OCI-LY1 (cell line): Measurements from ENCODE around the gene TRPV4.
A peak's percentile ranks its signal among the peaks of the same experiment; 100 is the strongest.

Source experiments
- H2AFZ ChIP-seq: fragments of 200-600 bp; sonication (generic), shearing (Covaris generic); 2 replicates; pipeline ENCODE4 v1.6.0; 2014; ENCODE audit warnings: antibody characterized with exemption, mild to moderate bottlenecking, low read length
- H3F3A ChIP-seq: fragments of 200-600 bp; sonication (generic), shearing (Covaris generic); 2 replicates; pipeline ENCODE4 v1.6.0; 2014; ENCODE audit warnings: mild to moderate bottlenecking, antibody characterized with exemption, low read length, moderate library complexity; ENCODE audit not compliant: insufficient read depth
- H3K27ac ChIP-seq: fragments of 200-600 bp; sonication (generic); 2 replicates; pipeline ENCODE4 v1.5.1; 2014; ENCODE audit warnings: low read length, mixed run types, mild to moderate bottlenecking, low read depth; ENCODE audit not compliant: poor library complexity, severe bottlenecking
- H3K27me3 ChIP-seq: fragments of 200-600 bp; sonication (generic); 2 replicates; pipeline ENCODE4 v1.6.0; 2014; ENCODE audit warnings: antibody characterized with exemption, mild to moderate bottlenecking, low read length, moderate library complexity; ENCODE audit not compliant: insufficient read depth
- H3K36me3 ChIP-seq: fragments of 200-600 bp; sonication (generic); 2 replicates; pipeline ENCODE4 v1.6.1; 2014; ENCODE audit warnings: mild to moderate bottlenecking, antibody characterized with exemption, low read length, moderate library complexity, mixed read lengths; ENCODE audit not compliant: insufficient read depth
- H3K4me1 ChIP-seq: fragments of 200-600 bp; sonication (generic); 2 replicates; pipeline ENCODE4 v1.5.1; 2014; ENCODE audit warnings: mild to moderate bottlenecking, low read length, moderate library complexity; ENCODE audit not compliant: insufficient read depth, severe bottlenecking
- H3K4me2 ChIP-seq: fragments of 200-600 bp; sonication (generic), shearing (Covaris generic); 2 replicates; pipeline ENCODE4 v1.6.1; 2014; ENCODE audit warnings: low read length
- H3K4me3 ChIP-seq: fragments of 200-600 bp; sonication (generic); 2 replicates; pipeline ENCODE4 v1.5.1; 2014; ENCODE audit warnings: low read length, low read depth, mild to moderate bottlenecking, mixed read lengths; ENCODE audit not compliant: poor library complexity, severe bottlenecking
- H3K79me2 ChIP-seq: fragments of 200-600 bp; shearing (Covaris generic); 2 replicates; pipeline ENCODE4 v1.6.1; 2016; ENCODE audit warnings: mixed run types, low read length, mixed read lengths; ENCODE audit not compliant: insufficient read depth
- H3K9ac ChIP-seq: fragments of 200-600 bp; sonication (generic), shearing (Covaris generic); 2 replicates; pipeline ENCODE4 v1.6.1; 2014; ENCODE audit warnings: mild to moderate bottlenecking, low read length, mixed read lengths
- H3K9me2 ChIP-seq: fragments of 200-600 bp; sonication (generic), shearing (Covaris generic); 2 replicates; pipeline ENCODE4 v1.6.1; 2014; ENCODE audit warnings: low read depth, mild to moderate bottlenecking, low read length, mixed read lengths
- H3K9me3 ChIP-seq: fragments of 200-600 bp; shearing (Covaris generic); 2 replicates; pipeline ENCODE4 v1.6.1; 2014; ENCODE audit warnings: low read length, mixed read lengths
- H4K20me1 ChIP-seq: fragments of 200-600 bp; sonication (generic), shearing (Covaris generic); 2 replicates; pipeline ENCODE4 v1.6.0; 2016; ENCODE audit warnings: mild to moderate bottlenecking, low read length; ENCODE audit not compliant: insufficient read depth
- EZH2 ChIP-seq: fragments of 200-600 bp; sonication (generic), shearing (Covaris generic); IDR thresholded peaks from 2 replicates; pipeline ENCODE4 v1.8.0; 2017; ENCODE audit warnings: borderline replicate concordance, mixed run types, mild to moderate bottlenecking, antibody characterized with exemption, low read length, moderate library complexity, mixed read lengths
- TF ChIP-seq, protein P1 (sequence below): fragments of 200-600 bp; sonication (generic), shearing (Covaris generic); IDR thresholded peaks from 2 replicates; pipeline ENCODE4 v1.5.1; 2017; ENCODE audit warnings: mild to moderate bottlenecking, antibody characterized with exemption, low read length, moderate library complexity, mixed read lengths

Gene TRPV4

DNA sequence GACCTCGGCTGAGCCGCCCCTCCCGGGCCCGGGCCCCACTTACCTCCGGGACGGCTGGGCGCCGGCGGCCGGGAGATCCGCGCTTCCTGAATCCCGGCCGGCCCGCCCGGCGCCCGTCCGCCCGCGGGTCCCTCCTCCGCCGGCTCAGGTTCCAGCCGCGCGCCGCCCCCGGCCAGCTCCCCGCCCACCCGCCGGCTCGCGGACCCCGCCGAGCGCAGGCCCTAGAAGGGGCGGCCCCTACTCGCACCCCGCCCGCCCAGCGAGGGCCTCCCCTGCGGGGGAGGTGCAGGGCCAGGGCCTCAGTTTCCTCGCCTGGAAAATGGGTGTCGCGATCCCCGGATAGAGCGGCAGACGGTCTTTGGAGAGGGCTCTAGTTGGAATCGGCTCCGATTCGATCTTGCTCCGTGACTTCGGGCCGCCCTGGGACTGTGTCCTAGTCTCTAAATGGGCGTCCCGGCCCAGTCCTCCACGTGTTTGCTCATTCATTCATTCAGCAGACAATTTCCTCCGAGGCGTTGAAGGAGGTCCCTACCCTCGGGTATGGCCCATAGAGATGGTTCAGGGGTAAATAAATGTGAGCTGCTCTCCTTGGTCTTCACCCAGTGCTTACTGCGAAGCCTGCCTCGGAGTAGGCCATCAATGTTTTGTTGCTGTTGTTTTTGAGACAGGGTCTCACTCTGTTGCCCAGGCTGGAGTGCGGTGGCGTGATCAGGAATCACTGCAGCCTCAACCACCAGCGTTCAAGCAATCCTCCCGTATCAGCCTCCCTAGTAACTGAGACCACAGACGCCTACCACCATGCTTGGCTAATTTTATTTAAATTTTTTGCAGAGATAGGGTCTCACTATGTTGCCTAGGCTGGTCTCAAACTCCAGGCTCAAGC lies at the start of gene TRPV4:
Gene TRPV4 (minus strand): TSS at position 92 of the 883 bp plus-strand sequence. CDS start 18,602 bp downstream, outside the sequence.
- Histone ChIP-seq H3K9ac (no peak within 1 kb of the TSS), H3F3A (no peaks in the 10 kb centered on the region), H3K27ac (no peak within 1 kb of the TSS), H3K36me3 (no peaks in the 10 kb centered on the region), H4K20me1 (no peaks in the 10 kb centered on the region), H3K9me2 (no peaks in the 10 kb centered on the region), H3K9me3 (no peaks in the 10 kb centered on the region), H3K4me2 (no peak within 1 kb of the TSS), H3K4me1 (no peaks in the 10 kb centered on the region), H3K4me3 (no peak within 1 kb of the TSS), H3K27me3 (no peaks in the 10 kb centered on the region), H3K79me2 (no peaks in the 10 kb centered on the region), H2AFZ (no peak within 1 kb of the TSS)
- TF ChIP-seq, protein P1, sequence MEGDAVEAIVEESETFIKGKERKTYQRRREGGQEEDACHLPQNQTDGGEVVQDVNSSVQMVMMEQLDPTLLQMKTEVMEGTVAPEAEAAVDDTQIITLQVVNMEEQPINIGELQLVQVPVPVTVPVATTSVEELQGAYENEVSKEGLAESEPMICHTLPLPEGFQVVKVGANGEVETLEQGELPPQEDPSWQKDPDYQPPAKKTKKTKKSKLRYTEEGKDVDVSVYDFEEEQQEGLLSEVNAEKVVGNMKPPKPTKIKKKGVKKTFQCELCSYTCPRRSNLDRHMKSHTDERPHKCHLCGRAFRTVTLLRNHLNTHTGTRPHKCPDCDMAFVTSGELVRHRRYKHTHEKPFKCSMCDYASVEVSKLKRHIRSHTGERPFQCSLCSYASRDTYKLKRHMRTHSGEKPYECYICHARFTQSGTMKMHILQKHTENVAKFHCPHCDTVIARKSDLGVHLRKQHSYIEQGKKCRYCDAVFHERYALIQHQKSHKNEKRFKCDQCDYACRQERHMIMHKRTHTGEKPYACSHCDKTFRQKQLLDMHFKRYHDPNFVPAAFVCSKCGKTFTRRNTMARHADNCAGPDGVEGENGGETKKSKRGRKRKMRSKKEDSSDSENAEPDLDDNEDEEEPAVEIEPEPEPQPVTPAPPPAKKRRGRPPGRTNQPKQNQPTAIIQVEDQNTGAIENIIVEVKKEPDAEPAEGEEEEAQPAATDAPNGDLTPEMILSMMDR: no peak
- TF ChIP-seq EZH2: no peak

DNA sequence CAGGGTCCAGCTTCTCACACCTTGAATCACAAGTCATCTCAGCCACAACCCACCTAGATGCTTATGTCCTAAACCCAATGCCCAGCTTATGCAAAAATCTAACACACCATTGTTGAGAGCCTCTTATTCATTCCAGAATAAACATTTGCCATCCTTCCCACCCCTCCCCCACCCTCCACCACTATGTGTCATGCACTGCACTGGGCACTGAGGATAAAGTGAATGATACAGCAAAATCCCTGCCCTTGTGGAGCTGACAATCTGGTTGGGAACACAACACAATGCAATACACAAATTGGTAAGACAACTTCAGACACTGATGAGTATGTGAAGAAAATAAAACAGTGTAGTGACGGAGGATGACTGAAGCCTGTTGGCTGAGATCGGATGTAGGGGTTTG lies 48.6 kb upstream of the TRPV4 start:
- H3K36me3 ChIP-seq: no peaks in the 10 kb centered on the region
- H3K4me2 ChIP-seq: no peak overlapping the region
- no peaks in the 10 kb centered on the region for H3K27me3 ChIP-seq
- no peak overlapping the region for H3K4me3 ChIP-seq
- H4K20me1 ChIP-seq: no peaks in the 10 kb centered on the region
- H3K27ac ChIP-seq: no peak overlapping the region
- H3F3A ChIP-seq: no peaks in the 10 kb centered on the region
- H3K4me1 ChIP-seq: peaks cover 17% of the 10 kb centered on the region
- H3K9me2 ChIP-seq: no peaks in the 10 kb centered on the region
- TF ChIP-seq EZH2: no peak
- TF ChIP-seq, protein P1: no peak
- no peaks in the 10 kb centered on the region for H3K9me3 ChIP-seq
- no peak overlapping the region for H3K9ac ChIP-seq
- no peaks in the 10 kb centered on the region for H3K79me2 ChIP-seq
- H2AFZ ChIP-seq: no peak overlapping the region

DNA sequence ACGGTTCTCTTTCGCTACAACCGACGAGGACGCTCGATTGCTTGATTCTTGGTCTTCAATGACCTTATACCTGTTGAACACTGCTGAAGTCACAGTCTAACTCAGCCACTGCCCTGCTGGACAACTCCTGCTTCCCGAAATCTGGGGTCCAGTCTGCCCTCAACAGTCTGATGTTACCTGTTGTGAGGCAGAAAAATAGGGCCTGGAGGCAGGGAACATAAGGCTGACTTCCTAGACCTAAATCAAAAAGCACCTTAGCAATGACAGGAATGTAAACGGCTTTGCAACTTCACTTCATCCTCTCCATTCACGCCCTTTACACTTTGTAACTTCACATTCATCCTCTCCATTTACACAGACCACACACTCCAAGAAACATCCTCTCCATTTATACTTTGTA lies 47.7 kb upstream of the TRPV4 start:
- no peaks in the 10 kb centered on the region for H3K36me3 ChIP-seq
- H3K9me2 ChIP-seq: no peaks in the 10 kb centered on the region
- no peak overlapping the region for H3K27ac ChIP-seq
- no peaks in the 10 kb centered on the region for H3K79me2 ChIP-seq
- H3K4me1 ChIP-seq: peaks cover 19% of the 10 kb centered on the region
- TF ChIP-seq, protein P1: no peak
- no peak for TF ChIP-seq EZH2
- no peak overlapping the region for H2AFZ ChIP-seq
- peak overlapping the region; percentile 80 for H3K4me2 ChIP-seq
- no peaks in the 10 kb centered on the region for H4K20me1 ChIP-seq
- H3K27me3 ChIP-seq: no peaks in the 10 kb centered on the region
- H3F3A ChIP-seq: no peaks in the 10 kb centered on the region
- peak overlapping the region; percentile 63 for H3K4me3 ChIP-seq
- H3K9ac ChIP-seq: peak overlapping the region; percentile 56; the same call in 1 of the 2 replicates
- H3K9me3 ChIP-seq: no peaks in the 10 kb centered on the region
